ENCODE data around the gene ADPRS. TPM values are rescaled to one million over a fixed set of nuclear protein-coding genes. Genes with fewer than 3 reads are reported as not detected.
A peak's percentile ranks its signal among the peaks of the same experiment; 100 is the strongest.

ADPRS gene
- total and polyA plus RNA-seq, 9 of the 15 experiments (the other 6 are each of a cell fraction or from before 2014, with no cell fraction given) = 5.9 to 40.0 (median 27.4) TPM

- TF ChIP-seq SRSF1 (IDR thresholded peaks at IDR 0.05; ENCODE audit: low read depth, low read length) (no peak), PHF20 (IDR thresholded peaks at IDR 0.05; ENCODE audit: partially characterized antibody) (peak; percentile 36), LARP7 (IDR thresholded peaks at IDR 0.05) (peak; percentile 56; the same call in 1 of the 2 replicates), ELF4 (CRISPR knock-in tag; IDR thresholded peaks at IDR 0.05) (peak; percentile 10; the same call in 1 of the 2 replicates), TRIM24 (IDR thresholded peaks at IDR 0.05) (peak in 1 of 2 experiments; percentile 14; a peak in 1 of 4 replicates), MYNN (IDR thresholded peaks at IDR 0.05) (peak; percentile 90), MYNN (CRISPR knock-in tag; IDR thresholded peaks at IDR 0.05) (no peak), KDM1A (IDR thresholded peaks at IDR 0.05) (peak in 1 of 2 experiments; percentile 34; a peak in 1 of 4 replicates), HDGF (IDR thresholded peaks at IDR 0.05) (no peak), HDAC8 (tag; IDR thresholded peaks at IDR 0.05) (no peak)
Observed at GRCh38 chr1:36126005-36126716, 37.5 kb downstream of the ADPRS start (continued).

GRCh38 chr1:36126797-36127500 is 38.3 kb downstream of the ADPRS start:
- WGBS (ENCODE audit: insufficient coverage, low coverage, missing lambda C conversion rate) = 44% methylated on average over 6 of the region's 7 CpGs
- Histone ChIP-seq H3K4me1 (replicated peaks in 1 of 2; ENCODE audit: control insufficient read depth in 2 of 2, insufficient read depth in 2 of 2, low read length in 2 of 2) (peaks cover 16 to 42% of the 10 kb centered on the region in 2 experiments), H3K9ac (ENCODE audit: insufficient read depth in 1 of 2, low read depth in 2 of 2, low read length in 2 of 2) (peak overlapping the region in 1 of 2 experiments; percentile 29; a peak in 1 of 4 replicates), H3K9me1 (ENCODE audit: control insufficient read depth, insufficient read depth, low read length) (no peaks in the 10 kb centered on the region), H3K36me3 (ENCODE audit: control insufficient read depth, insufficient read depth, low read length) (no peaks in the 10 kb centered on the region), H3K4me3 (no peak overlapping the region), H4K20me1 (replicated peaks; ENCODE audit: control insufficient read depth, insufficient read depth, low read length) (no peaks in the 10 kb centered on the region), H3K9me3 (replicated peaks; ENCODE audit: control insufficient read depth, insufficient read depth, low read depth, low read length) (no peaks in the 10 kb centered on the region), H3K27me3 (ENCODE audit: control insufficient read depth in 2 of 2, insufficient read depth in 2 of 2, low read length in 2 of 2) (peaks cover 0 to 10% of the 10 kb centered on the region in 2 experiments; a peak in 1 of 5 replicates), H3K79me2 (ENCODE audit: control insufficient read depth, insufficient read depth, low read length) (no peaks in the 10 kb centered on the region), H2AFZ (ENCODE audit: low read depth, low read length) (no peak overlapping the region), H3K4me2 (ENCODE audit: insufficient read depth, low read length) (no peak overlapping the region), H3K27ac (ENCODE audit: extremely low read depth, low read depth, low read length) (no peak overlapping the region; the same call in 2 of the 3 replicates)
- ATAC-seq = no peak
- FAIRE-seq = no peak
- peak in 2 of 4 experiments; percentile 45 to 48 for DNase-seq (ENCODE audit: extremely low read depth in 1 of 4, low spot score in 3 of 4)
- intact Hi-C loops (cut with micrococcal nuclease) (no loop called here), in situ Hi-C loops (cut with MboI) (no loop called here)
- no TSS peak for BruUV-seq (replicated peaks)
- ChIA-PET POLR2A (interaction anchor here (1.5 to 2.3 kb wide), 2 partner anchors 9 to 180 kb away, joined by 3 to 19 read pairs; partner anchors contain the start of gene SH3D21), CTCF (ENCODE audit: low intra/inter-chr PET ratio) (interaction anchor here (1.3 kb wide), 1 partner anchor 27 kb away, joined by 5 read pairs; no protein-coding TSS in a partner anchor)
- TF ChIP-seq NR2C2 (CRISPR knock-in tag; IDR thresholded peaks at IDR 0.05) = no peak
- no peak for TF ChIP-seq NR2C2 (tag; IDR thresholded peaks at IDR 0.05)
- no peak for TF ChIP-seq KLF6 (CRISPR knock-in tag; IDR thresholded peaks at IDR 0.05; ENCODE audit: borderline replicate concordance)
- no peak for TF ChIP-seq ZBTB9 (CRISPR knock-in tag; IDR thresholded peaks at IDR 0.05)
- no peak for TF ChIP-seq EZH2 (IDR thresholded peaks at IDR 0.05; ENCODE audit: borderline replicate concordance, low read depth, low read length)
- no peak for TF ChIP-seq RBM39 (optimal IDR thresholded peaks at IDR 0.05; ENCODE audit: low read depth, low read length)
- peak; percentile 3; the same call in 1 of the 2 replicates for TF ChIP-seq TFAP4 (CRISPR knock-in tag; IDR thresholded peaks at IDR 0.05; ENCODE audit: borderline replicate concordance)
- no peak for TF ChIP-seq ELF2 (CRISPR knock-in tag; IDR thresholded peaks at IDR 0.05)
- TF ChIP-seq RUNX1 (IDR thresholded peaks at IDR 0.05; ENCODE audit: low read depth) = no peak
